GM21360 (cell line): Measurements from ENCODE around the gene TH.

ENCODE experiments used
- ATAC-seq: cut with Tn5 transposase; IDR thresholded peaks from one replicate; pipeline ENCODE4 v1.9.1; 2021; ENCODE audit warnings: mild to moderate bottlenecking, moderate library complexity; ENCODE audit not compliant: unreplicated experiment

TH gene

DNA sequence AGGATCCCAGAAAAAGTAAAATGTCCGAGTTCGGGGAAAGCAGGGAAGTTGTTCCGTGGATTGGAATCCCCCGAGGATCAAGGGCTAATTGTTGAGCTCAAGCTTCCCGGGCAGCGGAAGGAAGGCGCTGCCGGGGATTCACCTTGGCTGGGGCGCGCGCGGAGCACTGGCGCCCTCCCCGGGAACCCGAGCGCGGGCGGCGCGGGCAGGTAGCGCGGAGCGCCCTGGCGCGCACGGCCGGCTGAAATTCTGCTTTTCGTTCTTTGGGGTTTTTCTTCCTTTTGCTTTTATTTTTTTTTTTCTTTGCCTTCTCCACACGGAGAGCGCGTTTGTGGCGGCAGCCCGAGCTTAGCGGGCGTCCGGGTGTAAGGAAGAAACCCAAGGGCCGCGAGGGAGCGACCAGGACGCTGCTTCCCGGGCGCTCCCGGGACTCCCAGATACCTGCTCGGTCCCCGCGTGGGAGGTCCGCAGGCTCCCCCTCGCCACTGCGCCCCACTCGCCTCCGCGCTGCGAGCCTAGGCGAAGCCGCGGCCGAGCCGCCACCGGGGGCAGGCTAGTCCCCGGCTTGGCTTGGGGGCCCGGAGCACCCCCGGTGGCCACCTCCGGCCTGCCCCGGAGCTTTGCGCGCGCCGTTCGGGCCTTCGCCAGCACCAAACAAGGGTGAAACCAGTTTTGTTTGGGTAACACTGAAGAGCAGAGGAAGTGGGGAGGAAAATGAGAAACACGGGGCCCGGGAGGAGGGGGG, 27.6 kb downstream of the TH start:
- no peak for ATAC-seq

DNA sequence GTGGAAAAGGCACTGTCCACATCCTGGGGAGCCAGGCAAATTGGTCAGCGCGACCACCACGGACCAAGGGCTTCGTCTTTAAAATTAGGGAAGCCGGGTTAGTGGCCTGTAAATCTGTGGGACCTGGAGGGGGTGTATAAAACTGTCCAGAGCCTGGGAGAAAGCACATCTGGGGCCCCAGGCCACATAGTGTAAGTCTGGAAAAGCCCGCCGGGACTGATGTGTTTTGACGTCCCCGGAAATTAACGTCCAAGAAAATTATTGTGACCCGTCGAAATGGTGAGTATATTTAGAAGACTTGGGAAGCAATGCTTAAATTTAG, 28.2 kb downstream of the TH start:
- ATAC-seq: no peak

DNA sequence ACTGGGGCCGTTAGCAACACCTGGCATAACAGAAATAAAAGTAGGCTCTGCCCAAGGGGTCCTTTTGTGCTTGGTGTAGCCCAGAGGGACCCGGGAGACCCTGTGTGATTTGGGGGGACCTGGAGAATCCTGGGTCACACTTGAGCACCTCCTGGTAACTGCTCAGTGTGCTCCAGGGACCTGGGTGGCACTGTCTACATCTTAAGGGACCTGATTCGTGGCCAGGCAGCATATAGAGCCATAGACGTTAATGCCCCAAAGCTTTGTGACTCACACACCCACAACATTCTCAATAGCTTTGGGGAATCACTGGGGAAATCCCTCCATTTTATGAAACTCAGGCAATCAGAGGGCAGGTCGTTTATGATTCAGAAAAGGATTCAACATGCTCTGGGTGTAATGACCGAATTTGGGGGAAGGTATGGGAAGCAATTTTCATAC, 28.8 kb downstream of the TH start:
- ATAC-seq: no peak

DNA sequence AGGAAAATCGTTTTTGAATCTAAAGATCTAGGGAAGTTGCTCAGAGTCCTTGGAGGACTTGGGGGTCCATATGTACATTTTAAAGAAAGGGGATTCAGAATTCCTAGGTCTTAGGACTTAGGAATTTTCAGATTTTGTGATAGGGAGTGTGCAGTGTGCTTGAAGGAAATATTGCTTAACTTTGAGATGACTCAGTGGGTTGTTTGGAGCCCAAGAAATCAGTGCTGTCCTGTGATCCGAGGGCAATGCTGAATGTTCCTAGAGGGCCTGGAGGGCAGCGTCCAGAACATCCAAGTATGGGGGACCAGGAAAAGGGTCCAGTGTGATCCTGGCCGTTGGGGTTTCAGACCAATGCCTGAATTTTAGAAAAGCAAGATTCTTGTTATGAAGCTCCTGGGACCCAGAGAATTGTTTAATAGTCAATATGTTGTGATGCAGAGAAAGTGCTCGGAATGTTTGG, 29.3 kb downstream of the TH start:
- ATAC-seq: no peak

DNA sequence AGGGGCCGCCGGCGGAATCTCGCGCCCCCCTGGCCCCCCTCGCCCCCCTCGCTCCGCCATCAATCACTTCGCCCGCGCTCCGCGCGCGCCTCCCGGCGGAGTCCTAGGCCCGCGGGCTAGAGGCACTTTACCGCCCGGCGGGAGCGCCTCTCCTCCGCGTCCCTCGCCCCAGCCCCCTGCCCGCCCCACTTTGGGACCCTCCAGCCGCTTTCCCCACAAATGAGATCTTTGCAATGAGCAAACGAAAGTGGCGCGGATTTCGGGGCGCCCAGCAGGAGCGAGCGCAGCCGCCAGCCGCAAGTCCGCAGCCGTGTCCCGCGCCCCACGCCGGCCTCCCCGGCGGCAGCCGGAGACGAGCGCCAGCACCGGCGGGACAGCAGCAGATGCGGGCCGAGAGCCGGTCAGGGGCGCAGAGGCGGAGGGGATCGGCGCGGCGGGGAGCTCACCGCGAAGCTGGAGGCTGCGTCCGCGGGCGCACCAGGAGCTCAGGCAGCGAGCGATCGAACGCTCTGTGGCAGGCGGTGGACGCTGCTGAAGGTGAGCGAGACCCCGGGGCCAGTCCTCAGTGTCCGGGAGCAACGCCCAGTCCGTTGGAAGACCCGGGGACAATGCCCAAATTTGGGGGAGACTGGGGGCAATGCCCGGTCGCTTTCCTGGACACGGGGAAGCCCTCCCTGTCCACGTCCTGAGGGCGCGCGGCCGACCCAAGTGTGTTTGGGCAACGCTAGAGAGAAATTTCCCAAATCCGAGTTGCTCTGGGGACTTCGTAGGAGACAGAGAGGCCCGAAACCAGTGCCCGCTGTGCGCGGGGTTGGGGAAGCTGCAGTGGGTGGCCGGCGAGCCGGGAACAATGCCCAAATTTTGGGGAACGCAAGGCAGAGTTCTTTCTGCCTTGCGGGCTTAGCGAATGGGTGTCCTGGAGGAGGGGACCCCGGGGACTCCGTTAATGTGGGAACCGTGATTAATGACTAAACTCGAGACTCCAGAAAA, 30.9 kb downstream of the TH start:
- ATAC-seq: no peak

DNA sequence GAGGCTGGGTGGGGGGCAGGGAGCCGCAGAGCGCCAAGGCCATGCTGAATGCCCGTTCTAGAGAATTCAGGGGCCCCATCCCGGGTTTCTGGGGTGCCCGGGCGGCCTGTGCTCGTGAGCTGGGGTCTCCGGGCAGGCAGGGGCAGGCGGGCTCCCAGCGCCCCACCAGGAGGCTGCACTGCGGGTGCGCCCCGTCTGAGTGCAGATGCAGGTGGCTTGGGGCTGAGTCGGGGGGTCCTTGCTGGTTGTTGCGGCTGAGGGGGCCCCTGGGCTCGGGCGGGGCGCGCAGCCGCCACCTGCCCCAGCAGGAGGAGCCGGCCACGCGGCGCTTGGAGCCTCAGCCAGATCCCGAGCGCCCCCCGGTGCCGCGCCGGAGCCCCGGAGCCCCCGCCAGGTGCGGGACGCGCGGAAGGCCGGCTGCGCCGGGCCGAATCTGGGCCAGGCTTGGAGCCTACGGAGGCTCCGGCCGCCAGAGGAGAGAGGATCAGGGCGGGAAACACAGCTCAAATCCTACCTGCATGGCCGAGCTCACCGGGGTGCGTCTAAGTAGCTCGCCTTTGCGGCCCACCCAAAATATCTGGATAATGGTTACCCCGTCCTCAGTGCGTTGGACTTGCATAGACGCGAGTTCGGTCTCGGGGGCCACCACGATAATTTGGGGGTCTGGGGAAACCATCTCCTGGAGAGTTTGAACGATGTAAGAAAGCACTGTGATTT, 31.8 kb downstream of the TH start:
- no peak for ATAC-seq

DNA sequence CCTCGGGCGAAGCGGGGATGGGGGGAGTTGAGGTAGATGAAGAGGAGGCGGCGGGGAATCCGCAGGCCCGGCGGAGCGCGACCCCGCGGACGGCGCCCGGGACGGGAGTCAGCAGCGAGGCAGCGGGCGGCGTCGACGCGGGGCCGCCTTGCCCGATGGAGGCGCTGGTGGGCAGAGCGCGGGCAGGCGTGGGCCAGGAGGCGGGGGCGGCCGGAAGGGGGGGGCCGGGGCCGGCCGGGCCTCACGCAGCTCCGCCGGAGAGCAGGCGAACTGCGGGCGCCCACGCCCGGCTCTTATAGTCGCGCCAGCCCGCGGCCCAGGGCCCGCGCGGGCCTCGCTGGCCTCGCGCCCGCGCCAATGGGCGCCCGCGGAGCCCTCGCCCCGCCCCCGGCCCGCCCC, 32.5 kb downstream of the TH start, which contains the start of gene IGF2:
Gene IGF2, minus strand, starts transcription at position 267 of the 399 bp plus-strand sequence. CDS start 3,866 bp downstream, outside the sequence.
- ATAC-seq: no peak

DNA sequence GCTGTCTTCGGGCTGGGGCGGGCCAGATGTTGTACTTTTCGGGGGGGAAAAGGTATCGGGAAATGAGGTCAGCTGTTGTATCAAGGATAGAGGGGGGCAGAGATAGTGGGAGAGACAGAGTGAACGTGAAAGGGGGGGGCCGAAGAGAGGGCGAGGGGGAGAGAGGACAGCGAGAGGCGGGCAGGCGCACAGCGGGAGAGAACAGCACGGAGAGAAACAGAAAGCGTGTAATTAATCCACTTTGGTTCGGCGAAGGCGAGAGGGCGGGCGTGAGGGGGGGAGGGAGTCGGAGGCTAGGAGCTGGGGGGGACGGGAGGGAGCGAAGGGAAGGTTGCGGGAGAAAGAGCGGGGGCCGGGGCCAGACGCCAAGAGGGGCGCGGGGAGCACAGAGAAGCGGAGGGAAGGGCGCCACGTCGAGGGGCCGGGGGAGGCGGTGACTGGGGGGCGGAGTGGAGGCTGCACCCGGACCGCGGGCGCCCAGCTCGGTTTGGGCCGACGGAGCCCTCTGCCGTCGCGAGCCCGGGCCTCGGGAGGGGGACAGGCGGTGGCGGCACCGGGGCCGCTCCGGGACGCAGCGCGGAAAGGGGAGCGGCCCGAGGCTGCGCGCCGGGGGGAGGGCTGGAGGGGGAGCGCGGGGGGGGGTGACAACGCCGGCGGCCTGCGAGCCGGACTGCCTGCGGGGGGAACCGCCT, 33.0 kb downstream of the TH start:
- no peak for ATAC-seq

DNA sequence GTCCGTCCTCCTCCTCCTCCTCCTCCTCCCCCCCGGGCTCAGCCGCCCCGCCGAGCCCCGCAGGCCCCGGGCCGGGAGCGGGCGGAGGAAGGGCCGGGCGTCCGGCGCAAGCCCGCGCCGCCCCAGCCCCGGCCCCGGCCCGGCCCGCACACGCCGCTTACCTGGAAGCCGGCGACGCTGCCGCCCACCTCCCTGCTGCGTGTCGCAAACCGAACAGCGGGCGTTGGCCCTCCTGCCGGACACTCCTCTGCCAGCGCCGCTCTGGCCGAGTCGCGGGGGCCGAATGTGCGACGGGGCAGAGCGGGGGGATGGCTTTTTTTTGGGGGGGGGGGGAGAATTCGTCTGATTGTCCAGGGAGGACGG, 33.6 kb downstream of the TH start:
- no peak for ATAC-seq

DNA sequence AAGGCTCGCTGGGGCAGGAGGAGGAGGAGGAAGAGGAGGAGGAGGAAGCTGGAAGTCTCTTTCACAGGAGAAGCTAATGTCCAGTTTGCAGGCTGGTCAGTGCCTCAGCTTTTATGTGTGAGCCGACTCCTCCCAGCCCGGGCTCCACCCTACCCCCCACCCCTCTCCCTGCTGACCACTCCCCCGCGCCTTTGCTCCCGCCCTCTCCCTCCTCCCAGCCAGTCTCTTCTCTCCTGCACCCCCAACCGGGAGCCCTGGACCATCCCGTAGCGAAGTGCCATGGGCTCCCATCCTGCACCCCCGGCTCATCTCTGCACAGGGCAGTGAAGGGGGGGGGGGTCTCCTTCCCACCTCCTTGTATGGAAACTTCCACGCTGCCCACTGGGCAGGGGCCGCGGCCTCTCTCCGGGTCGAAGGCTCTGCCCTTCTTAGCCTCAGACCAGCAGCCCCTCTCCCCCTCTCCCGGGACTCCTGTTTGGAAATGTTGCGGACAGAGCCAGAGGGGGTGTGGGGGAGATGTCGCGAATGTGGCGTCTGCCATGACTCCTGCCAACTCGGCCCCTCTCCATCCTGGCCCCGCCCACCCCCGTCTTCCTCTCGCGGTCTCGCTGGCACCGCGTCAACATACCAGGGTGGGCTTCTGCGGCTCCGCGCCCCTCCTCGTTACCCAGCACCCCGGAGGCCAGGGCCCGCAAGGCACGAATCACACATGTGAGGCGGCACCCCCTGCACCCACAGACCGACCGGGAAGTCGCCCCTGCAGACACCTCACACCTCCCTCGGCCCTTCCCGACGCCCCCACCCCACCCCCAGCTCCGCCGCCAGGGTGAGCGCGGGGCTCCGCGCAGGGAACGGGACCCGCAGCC, 34.2 kb downstream of the TH start:
- ATAC-seq: no peak

DNA sequence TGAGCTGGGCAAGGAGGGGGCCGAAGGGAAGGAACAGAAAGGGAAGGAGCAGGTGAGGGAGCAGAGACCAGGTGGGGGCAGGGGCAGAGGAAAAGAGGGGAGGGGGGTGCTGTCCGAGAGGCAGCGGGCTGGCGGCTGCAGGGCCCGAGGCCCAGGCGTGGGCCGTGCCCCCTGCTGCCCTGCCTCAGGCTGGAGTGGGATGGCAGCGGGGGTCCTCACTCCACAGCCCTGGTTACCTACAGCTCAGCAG, 34.7 kb downstream of the TH start:
- ATAC-seq: no peak

DNA sequence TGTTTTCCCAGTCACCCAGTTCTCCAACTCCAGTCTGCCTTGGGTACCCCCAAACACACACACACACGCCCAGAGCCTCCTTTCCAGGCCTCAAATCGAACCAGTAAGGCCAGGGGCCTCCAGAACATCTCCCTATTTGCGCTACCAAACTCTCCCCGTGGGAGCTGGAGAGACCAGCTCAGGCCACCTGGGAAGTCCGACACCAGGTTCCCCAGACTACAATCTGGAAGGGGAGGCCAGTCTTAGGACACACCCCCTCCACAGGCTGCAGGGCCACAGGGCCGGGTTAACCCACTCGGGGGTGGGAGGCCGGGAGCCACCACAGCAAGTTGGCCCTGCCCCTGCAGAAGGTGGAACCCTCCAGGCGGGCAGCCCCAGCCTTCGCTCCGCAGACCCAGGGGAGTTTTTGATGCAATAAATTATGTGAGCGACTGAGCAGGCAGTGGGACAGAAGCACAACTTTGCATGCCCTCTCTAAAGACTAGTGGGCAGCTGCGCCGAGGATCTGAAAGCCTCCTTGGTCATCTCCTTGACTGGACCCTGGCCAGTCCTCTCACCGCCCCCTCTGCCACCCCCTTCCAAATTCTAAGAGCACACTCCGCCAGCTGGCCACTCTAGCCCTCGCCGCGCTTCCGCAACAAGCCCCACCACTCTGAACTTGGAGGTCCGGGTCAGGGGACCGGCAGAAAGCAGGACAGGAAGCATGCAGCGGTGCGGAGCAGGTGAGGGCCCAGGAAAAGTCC, 35.2 kb downstream of the TH start:
- ATAC-seq: no peak

DNA sequence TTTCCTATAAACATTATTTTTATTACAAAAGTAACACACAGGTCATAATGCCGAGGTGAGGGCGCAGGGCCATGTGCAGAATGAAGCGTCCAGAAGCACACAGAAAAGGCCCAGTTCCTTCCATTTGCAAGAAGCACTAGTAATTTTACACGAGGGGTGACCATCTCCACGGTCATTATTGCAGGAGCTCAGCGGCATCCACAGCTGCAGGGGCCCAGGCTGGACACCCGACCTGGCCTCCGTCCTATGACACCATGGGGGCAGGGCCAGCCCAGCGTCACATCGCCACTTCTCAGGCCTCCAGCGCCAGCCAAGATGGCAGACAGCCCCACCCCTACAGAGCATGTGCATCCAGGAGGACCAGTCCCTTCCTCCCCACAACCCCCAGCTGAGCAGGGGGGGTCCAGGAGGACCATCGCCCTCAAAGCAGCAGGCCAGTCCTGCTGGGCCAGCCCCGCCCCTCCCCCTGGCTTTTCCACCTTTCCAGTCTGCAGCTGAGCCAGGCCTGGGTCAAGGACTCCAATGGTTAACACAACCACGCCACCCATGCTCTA, 35.9 kb downstream of the TH start:
- no peak for ATAC-seq

DNA sequence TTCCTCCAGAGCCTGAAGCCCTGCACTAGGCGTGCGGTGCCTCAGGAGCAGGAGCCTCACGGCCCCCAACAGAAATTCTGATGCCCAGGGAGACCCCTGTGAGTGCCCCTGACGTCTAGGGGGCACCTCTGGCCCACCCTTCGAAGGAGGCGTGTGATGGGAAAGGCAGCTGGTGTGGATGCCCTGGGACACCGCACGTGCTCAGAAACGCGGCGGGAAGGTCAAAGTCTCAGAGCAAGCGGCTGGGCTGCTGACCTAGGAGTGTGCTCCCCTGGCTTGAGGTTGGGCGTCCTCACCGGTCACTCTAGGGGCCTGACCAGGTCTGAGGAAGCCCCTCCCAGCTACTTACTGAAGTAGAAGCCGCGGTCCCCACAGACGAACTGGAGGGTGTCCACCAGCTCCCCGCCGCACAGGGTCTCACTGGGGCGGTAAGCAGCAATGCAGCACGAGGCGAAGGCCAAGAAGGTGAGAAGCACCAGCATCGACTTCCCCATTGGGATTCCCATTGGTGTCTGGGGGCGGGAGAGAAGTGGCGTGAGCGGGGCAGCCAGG, 36.5 kb downstream of the TH start:
- no peak for ATAC-seq

DNA sequence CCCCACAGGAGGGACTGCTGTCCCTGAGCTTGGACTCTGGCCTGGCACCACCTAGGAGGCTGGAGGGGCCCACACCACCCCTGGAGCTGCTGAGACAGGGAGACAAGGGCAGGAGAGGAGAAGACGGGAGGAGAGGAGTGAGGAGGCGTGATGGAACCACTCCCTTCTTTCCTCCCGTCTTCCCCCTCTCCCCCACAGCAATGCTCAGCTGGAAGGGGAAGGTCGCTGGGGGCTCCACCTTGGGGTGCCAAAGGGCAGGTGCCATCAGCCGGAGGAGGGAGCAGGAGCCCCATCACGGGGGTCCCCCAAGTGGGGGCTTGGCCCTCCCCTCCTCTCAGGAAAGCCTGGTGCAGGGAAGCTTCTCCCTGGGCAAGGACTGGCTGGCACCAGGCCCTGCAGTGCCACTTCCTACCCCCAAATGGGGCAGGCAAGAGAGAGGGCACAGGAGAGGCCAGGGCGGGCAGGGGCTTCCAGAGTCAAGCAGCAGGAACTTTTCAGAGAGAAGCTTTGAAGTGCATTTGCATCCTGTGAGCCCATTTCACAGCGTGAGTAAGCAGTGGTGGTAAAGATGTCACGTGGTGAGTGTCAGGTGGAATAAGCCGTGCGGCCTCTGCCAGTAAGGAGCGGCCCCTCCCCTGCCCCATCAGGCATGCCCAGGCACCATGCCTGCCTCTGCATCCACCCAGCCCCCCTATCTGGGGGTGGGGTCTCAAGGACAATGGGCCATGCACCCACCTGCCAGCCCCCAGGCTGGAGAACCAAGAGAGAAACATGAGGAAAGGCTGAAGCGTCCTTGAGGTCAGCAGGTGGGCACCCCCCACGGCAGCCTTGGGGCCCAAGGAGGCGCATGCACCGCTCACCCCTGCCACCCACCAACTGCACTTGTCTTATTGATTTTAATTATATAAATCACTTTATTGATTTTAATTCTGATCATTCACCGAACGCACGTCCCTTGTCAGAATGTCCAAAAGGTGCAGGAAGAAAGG, 37.3 kb downstream of the TH start:
- no peak for ATAC-seq

DNA sequence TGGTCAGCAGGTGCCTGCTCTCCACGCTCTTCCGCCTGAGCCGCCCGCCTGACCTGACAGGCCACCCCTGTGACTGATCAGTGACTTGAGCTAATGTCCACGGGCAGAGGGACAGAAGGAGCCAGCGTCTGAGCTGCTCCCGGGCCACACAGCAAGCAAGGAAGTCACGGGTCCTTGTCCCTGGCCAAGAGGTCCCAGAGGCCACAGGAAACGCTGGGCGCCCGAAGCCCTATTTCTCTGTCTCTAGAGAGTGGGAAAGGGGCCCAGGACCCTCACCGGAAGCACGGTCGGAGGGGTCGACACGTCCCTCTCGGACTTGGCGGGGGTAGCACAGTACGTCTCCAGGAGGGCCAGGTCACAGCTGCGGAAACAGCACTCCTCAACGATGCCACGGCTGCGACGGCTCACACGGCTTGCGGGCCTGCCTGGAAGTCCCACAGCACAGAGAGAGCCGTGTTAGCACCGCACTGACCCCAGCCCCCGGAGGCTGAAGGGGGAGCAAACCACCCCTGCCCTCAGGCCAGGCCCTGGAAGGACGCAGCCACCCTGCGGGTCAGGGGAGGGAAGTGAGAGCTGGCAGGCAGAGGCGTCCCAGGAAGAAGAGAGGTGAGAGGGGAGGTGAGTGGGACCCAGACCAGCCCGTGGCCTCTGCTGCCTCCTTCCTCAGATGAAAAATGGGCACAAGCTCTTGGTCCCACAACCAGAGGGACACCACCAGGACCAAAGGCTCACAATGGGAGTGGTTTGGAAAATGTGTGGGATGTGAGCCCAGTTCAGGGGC, 38.2 kb downstream of the TH start:
- no peak for ATAC-seq

DNA sequence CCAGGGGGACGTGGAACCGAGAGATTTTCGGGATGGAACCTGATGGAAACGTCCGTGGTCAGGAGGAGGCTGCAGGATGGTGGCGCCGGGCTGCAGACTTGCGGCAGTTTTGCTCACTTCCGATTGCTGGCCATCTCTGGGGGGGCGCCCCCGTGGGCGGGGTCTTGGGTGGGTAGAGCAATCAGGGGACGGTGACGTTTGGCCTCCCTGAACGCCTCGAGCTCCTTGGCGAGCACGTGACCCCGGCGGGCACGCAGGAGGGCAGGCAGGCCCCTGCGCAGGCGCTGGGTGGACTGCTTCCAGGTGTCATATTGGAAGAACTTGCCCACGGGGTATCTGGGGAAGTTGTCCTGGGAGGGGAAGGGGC, 38.8 kb downstream of the TH start:
- ATAC-seq: no peak
